Kasumi-1 (cell line): ENCODE results near the gene IER5L.
A peak's percentile ranks its signal among the peaks of the same experiment; 100 is the strongest.
"Not testable (repeated sequence)": the region's sequence is repeated elsewhere in the genome, so short reads cannot be mapped to it uniquely, and the experiment has no call there.

Source experiments
- DNase-seq, 2 experiments: peaks; one replicate each; lab custom pipeline; 2025; lab: John Stamatoyannopoulos, UW

IER5L gene

DNA sequence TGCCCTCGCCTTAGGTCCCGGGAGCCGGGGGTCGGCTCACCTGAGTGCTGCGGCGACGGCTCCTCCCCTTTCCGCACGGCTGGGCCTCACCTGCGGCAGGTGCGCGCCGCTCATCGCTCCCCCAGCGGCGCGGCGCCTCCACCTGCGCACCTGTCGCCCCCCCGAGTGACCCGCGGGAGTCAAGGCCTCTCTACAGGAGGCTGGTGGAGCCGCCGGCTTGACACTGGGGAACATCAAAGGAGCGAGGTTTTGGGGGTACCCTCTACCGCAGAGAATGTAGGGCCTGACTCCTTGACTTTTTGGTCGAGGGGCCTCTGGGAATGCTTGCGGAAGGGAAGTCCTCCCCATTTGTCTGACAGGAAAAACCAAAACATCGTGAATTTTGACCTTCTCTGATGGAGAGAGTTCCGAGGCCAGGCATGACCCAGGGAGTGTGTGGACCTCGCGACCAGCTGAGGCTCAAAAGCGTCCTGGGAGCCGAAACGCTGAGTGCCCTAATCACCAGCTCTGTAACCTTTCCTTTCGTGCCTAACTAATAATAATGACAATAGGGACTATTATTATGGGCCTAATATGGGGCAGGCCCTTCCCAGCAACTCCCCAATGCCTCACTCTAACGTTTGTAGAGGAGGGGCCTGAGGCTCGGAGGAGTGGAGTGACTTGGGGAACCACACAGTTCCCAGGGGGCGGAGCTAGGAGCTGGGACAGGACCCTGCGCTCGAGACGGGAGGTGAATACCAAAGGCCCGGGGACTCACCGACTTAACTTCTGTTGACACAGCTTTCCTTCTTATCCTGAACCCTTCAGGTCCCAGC, 714 bp upstream of the IER5L start:
- DNase-seq = no peak

DNA sequence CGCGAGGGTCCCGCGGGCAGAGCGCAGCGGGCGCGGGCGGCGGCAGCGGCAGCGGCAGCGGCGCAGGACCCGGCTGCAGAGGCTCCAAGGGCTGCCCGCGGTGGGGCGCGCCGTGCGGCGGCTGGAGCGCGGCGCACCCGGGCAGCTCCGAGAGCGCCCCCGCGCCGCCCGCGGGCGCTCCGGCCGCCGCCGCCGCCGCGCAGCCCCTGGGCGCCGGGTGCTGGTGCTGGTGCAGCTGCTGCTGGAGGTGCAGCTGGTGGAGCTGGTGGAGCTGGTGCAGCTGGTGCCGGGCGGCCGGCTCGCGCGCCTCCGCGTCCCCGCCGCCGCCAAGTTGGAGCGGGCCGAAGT, 644 bp downstream of the IER5L start:
- no peak for DNase-seq

DNA sequence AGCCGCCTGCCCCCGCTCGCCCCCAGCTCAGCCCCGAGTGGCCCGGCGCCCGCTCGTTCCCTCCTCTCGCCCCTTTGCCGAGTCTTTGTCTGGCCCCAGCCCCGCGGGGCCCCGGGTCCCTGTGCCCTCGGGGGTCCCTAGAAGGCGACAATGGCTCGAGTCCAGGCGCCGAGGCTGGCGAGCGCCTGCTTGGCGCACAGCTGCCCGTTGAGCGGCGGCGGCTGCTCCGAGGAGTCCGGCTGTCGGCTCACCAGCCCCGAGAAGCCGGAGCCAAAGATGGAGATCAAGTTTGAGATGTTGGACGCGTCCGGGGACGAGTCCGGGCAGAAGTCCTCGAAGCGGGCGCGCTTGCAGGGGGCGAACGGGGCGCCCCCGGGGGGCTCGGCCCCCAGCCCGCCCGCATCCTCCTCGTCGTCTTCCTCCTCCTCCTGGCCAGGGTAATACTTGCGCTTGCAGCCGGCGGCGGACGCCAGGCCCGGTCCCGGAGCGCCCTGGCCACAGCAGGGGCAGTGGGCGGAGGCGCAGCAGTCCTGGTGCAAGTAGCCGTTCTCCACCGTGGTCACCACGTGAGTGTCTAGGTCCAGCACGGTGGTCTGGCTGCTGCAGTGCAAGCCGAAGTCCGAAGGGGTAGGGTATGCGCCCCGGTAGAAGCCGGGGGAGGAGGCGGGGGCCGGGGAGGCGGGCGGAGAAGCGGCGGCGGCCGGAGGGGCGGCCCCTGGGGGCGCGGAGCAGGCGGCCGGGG, 1.2 kb downstream of the IER5L start:
- DNase-seq = no peak

DNA sequence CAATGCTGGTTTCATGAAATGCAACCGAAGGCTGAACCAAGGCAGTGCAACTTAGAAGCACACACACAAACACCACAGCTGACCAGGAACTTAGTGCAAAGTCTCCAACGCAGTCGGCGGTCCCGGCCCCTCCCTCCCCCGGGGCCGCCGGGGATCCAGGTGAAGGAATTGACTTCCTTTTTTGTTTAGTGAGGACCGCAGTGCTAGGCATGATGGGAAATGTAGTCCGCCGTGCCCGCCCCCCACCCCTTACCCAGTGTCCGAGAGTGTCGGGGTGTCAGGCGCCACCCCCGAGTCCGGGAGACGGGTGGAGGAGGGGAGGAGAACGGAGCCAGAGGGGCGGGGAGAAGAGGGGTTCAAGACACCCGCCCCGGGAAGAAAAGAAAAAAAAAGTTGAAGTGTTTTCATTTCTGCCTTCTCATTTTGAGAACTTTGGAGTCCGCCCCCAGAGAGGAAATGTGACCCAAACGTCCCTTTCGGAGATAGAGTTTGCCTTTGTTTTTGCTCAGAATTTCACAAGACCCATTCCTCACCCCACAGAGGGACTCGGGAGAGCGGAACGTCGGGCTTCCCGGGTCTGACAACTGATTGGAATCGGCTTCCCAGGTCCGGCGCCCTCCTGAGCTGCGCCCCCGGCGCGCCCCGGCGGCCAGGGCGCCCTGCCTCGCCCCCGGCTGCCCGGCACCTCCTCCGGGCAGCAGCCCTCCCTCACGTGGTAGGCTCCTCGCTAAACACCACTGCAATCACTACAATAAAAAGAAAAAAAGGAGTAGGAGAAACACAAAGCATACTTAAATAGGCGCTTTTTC, 2.0 kb downstream of the IER5L start:
- DNase-seq = peak; percentile 86 to 97

DNA sequence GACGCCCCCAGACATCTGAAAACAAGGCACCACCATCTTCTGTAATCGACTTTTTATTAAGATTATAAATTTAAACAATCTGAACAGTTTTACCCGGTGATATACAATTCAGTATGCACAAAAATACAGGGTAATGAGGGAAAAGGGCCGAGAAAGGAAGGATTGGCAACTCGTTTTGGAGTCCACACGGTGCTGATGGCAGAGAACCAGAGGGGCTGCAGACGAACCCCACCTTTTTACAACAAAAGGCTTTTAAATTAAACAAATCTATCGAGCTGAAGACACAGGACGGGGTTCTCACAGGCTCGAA, 2.6 kb downstream of the IER5L start:
- no peak for DNase-seq

DNA sequence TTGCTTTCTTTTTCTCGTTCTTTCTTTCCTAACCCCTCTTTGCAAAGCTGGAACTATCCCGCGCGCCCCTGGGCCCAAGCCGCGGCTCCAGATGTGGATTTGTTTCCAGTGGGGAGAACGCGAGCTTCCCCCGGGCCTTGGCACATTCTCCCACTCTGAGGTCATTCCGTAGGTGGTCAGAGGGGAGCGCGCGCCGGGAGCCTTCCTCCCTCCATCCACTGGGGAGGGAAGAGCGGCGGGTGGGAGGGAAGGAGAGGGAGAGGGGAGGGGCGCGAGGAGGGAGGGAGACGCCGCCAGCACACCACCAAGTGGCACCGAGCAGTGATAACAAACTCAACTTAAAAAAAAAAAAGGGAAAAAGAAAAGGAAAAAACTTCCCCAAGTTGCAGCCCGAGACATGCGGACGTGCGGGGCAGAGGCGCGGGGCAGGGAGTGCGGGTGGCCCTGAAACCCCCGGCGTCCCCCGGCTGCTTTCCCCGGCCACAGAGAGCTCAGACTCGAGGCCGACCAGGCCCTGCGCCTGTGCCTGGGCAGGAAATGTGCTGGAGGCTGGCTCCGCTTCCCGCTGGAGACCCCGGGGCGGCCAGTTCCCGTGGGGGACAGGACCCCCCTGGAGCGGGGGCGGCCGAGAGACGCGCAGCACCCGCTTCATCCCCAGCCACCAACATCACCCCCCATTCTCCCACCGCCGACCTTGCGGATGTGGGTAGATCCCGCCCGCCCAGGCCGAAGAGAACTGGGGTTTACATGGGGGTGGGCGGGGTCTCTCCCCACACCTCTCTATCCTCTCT, 3.1 kb downstream of the IER5L start:
- DNase-seq = peak; percentile 57 to 59

DNA sequence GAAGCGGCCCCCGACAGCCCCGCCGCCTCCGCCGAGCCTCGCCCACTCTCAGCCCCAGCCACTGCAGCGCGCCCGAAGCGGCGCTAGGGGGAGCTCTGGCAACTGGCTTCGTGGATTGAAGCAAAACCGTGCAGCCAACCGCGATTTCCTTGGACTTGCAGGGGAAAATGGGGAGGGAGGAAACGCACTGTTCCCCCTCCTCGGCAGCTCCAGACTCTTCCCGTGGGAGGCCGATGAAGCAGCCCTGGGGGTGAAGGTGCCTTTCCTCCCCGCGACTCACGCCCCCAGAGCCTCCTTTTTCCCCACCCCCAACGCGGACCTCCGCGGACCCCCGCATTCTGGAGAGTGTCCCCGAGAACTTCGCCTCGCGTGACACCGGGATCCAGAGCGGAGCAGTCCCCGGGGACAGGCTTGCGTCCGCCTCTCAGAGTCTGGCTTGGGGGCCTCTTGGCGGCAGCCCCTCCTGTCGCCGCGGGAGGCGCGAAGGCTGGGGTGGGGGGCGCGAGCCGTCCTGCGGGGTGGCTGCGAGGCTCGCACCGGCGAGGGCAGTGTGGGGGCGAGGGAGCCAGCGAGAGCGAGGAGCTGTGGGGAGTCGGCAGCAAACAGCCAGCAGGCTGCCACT, 3.8 kb downstream of the IER5L start:
- DNase-seq = peak; percentile 77 to 84

DNA sequence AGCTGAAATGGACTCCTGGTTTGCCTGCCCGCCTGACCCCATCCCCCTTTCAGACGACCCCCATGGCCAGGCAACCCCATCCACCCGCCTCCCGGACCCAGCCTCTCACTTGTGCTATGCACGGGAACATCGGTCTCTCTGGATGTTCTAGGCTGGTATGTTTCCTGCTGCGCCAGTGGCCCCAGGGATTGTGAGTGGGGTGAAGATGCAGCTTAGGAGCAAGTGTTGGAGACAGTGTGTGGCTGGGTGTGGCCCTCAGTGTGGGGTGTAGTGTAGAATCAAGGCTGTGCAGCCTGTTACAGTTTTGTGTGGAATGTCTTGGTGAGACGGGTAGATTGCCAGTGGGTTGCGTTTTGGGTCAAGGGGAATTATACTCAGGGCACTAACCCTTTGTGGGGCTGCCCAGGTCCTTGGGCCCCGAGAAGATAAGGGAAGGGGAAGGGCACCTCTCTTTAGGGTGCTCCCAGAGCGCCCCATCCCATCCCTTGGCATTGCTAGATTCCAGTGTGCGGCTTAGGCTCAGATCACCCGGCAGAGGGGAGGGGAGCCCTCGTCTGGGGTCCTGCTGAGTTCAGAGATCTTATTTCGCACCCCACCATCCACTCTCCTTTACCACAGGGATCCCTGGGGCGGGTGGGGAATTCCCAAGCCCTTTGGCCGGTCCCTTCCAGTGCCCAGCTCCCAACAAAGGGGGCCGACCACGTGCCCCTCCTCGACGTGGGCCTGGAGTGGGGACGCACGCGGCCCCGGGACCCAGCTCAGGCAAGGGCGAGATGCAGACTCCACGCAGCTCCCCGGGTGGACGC, 4.6 kb downstream of the IER5L start:
- DNase-seq = no peak

DNA sequence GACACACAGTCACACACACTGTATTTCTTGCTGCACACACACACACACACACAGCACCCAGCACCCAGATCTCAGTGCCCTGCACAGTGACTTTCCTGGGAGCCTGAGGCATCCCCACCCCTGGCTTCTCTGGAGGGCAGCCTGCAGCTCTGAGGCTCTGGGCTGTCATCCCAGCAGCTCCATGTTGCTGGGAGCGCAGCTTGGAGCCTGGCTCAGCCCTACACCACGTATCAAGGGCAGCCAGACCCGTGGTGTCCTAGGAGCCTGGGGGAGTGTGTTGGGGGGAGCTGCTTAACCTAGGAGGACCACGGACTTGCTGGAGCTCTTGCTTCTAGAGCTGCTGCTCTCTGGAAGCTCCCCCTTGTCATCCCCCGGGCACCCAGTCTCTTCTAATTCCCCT, 5.2 kb downstream of the IER5L start:
- DNase-seq = no peak

DNA sequence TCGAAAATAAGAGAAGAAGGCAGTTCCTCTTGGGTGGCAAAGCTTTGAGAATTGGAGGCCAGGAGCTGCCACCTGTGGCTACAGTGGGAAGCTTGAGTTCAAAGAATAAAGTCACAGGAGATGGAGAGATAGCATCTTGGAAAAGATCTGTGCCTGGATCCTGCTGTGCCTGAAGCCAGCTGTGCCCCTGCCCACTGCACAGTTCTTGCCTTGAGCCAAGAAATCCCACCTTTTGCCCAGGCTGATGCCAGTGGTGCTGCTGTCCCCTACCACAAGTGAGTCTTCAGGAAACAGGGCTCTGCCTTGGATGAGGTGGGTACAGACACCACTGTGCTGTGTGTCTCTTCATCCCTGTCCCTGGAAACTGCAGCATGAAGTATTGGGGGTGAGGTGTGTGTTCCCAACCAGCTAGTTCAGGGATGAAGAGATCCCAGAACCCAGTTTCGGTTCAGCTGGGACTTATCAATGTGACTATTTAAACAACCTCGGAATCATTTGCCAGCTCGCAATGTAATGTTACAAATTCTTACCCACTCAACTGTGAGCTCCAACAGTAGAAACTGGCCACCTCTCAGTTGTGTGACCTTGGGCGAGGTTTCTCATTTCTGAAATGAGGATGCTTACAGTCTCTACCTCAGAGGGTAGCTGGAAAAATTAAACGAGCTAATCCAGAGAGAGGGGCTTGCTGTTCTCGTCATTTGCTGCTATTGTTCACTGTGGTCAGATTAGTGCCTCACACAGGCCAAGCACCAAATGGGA, 5.9 kb downstream of the IER5L start:
- no peak for DNase-seq

DNA sequence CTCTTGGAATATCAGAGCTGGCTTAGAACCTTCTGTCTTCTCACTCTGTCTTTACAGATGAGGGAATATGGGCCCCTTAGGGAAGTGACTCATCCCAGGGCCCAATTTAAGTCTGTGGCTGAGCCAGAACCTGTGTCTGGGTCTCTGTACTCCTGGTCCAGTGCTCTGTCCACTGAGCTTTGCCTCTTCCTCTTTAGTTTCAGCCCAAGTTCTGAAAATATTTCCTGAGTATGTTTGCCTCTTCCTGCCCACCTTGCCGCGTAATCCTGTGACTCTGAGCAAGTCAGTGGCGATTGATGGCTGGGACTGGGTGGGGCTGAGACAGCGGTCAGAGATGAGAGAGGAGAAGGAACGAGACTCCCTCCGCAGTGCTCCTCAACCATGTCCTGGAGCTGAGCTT, 7.8 kb downstream of the IER5L start:
- peak; percentile 15 to 16 for DNase-seq

DNA sequence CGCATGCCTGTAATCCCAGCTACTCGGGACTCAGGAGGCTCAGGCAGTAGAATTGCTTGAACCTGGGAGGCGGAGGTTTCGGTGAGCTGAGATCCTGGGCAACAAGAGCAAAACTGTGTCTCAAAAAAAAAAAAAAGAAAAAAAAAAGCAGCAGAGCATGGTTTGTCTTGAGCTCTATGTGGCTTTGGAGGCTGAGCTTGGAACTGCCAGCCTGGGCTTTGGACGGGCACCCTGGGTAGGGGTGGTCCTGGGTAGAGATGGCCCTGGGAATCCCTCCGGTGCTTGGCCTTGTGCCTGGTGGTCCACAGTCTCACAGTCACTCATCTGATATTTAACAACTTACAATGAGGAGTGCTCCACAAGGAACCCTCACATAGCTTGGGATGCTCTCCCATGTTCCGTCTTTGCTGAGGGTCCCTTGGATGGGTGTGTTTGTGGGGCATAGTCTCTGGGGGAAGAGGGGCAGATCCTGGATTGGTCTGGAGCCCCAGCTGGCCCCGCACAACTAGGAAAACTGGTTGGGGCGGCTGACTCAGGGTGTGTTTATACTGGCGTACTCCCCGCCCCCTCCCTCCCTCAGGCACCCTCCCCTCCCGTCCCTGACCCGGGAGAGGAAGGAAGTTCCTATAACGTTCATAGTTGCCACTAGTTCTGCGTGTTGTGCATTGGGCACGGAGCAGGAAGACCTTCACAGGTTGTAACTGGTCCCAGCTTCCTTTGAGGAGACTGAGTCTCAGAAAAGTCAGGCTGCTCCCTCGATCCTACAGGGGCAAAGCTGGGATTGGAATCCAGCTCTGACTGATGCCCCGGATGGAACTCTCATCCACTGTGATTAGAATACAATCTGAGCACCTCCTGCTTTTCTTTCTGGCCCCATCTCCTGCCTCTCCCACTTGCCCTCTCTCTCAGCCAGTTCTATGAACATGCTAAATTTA, 11.2 kb downstream of the IER5L start:
- peak; percentile 87 to 88 for DNase-seq

DNA sequence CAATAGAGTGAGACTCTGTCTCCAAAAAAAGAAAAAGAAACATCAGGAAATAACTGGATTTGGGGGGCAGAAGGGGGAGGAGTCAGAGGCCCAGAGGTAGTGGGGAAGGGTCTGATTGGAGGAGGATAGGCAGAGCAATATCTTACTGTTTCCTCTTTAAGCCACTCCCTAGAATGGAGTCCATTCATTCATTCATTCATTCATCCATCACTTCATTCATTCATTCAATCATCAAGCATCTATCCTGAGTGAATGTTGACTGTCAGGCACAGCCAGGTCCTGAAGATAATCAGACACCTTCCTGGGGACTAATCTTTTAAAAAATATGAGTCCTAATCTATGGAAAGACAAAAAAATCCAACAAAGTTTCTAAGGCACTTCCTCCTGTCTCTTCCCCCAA, 12.9 kb downstream of the IER5L start:
- DNase-seq = no peak

DNA sequence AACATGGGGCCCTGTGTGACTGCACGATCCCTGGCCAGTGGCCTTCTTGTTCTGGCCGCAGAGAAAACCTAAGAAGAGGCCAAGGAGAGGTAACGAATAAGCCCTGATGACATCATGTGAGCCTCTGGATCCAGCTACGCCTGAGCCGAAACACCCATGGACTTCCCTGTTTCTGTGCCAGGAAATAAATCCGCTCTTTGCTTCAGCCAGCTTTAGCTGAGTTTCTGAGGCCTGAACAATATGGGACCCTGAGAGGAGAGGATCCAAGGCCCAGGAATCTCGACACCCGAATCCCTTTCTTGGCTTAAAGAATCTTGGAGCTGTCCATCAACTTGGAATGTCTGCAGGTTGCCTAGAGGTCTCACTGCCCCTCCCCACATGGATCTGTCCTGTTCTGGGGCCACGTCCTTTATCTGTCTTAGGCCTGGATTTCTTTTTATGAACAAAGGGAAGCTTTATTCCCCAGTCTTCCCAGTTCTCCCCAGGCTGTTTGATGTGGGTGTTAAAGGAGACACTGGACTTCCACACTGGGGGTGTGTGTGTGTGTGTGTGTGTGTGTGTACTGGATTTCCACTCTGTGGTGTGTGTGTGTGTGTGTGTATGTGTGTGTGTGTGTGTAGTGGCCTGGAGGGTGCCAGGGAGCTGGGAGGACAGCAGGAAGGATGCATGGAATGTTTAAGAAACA, 13.7 kb downstream of the IER5L start:
- no peak for DNase-seq

DNA sequence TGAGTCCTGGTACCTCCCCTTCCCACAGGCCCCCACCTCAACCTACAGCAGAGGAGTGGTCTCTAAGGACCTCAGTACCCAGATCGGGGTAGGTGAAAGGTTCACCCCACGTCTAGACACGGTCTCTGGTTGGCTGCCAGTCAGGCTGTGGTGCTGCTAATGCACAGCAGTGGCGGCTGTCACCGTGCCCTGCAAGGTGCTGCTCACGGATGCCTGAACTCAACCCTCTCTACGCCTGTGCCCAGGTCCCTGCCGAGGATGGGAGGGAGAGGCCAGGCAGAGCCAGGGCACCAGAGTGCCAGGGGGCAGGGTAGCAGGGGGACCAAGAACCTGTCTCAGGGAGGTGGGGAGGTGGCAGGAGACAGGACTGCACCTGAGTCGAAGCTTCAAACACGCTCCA, 14.3 kb downstream of the IER5L start:
- DNase-seq = no peak

DNA sequence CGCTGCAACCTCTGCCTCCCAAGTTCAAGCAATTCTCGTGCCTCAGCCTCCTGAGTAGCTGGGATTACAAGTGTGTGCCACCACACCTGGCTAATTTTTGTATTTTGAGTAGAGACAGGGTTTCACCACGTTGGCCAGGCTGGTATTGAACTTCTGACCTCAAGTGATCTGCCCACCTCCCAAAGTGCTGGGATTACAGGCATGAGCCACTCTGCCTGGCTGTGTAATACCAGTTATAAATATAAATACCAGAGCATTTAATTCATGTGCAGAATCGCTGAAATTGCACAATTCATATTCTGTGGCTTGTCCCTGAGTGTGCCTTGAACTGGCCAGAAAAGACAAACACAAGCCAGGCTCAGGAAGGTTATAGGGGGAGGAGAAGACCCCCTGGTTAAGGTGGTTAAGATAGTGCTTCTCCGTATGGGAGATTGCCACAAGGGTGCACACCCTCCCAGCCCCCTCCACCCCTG, 14.8 kb downstream of the IER5L start:
- DNase-seq = not testable (repeated sequence)

DNA sequence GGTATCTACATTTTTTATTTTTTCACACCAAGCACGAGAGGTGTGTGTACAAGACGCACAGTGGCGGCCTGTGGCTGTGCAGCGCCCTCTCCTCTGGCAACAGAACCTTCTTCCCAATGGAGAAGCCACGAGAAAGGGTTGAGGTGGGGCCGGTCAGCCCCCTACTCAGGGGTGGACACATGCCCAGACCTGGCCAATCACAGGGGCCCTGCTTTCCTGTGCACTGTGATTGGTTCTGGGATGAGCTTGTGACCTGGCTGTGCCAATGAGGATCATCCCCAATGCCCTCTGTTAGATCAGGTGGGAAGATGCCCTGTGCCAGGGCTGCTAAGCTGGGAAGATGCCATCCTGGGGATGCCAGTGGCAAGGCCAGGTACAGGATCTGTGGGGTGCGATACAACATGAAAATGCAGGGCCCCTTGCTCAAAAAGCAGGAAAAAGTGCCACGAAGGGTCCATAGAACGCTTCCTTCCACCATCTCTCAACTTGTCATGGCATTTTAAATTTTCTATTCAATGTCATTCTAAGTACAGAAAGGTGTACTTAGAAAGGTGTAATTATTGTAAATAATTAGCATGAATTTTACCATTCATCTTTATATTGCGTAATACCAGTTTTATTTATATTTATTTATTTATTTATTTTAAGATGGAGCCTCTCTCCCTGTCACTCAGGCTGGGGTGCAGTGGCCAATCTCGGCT, 15.4 kb downstream of the IER5L start:
- no peak for DNase-seq

DNA sequence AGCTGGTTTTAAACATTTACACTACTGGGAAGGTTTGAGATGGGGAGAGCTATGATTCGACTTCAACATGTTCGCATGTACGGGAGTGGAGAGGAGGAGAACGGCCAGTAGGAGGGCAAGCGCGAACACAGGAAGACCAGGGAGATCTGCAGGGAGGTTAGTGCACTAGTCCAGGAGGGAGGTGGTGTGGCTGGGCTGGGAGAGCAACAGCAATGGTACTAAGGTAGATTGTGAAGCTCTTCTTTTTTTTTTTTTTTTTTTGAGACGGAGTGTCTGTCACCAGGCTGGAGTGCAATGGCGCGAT, 16.6 kb downstream of the IER5L start:
- no peak for DNase-seq
